GM12801 (cell line): Measurements from ENCODE around the gene OR2T35.

Source experiments
- CTCF ChIP-seq: IDR thresholded peaks from one replicate; pipeline ENCODE4 v1.5.1; 2011; ENCODE audit warnings: control low read depth; ENCODE audit not compliant: insufficient read length; ENCODE audit errors: extremely low read depth

OR2T35 gene

GRCh38 chr1:248621770-248622169 lies 23.3 kb downstream of the OR2T35 start:
- no peak for TF ChIP-seq CTCF

- TF ChIP-seq CTCF: no peak
These were observed 26.2 kb downstream of the OR2T35 start for GRCh38 chr1:248618878-248619277.

- no peak for TF ChIP-seq CTCF
These were observed 27.0 kb downstream of the OR2T35 start for GRCh38 chr1:248618119-248618518.

GRCh38 chr1:248613742-248614141 lies 31.3 kb downstream of the OR2T35 start:
- no peak for TF ChIP-seq CTCF

GRCh38 chr1:248611883-248612414 lies 33.1 kb downstream of the OR2T35 start:
- TF ChIP-seq CTCF: no peak

GRCh38 chr1:248610301-248610700 lies 34.8 kb downstream of the OR2T35 start:
- no peak for TF ChIP-seq CTCF

GRCh38 chr1:248599396-248599795 lies 45.7 kb downstream of the OR2T35 start:
- no peak for TF ChIP-seq CTCF

- TF ChIP-seq CTCF: no peak
These were observed 47.5 kb downstream of the OR2T35 start, which contains the start of gene OR2T10 for GRCh38 chr1:248597589-248597988. Gene OR2T10 (minus strand): TSS chr1:248597700. CDS start chr1:248593768, 3,932 bp downstream.
